GM21576 (cell line): Measurements from ENCODE around the gene TLE2.

Experiments used
- ATAC-seq: cut with Tn5 transposase; IDR thresholded peaks from one replicate; pipeline ENCODE4 v1.9.1; 2021; ENCODE audit warnings: mild to moderate bottlenecking, moderate library complexity; ENCODE audit not compliant: unreplicated experiment

Gene TLE2

DNA sequence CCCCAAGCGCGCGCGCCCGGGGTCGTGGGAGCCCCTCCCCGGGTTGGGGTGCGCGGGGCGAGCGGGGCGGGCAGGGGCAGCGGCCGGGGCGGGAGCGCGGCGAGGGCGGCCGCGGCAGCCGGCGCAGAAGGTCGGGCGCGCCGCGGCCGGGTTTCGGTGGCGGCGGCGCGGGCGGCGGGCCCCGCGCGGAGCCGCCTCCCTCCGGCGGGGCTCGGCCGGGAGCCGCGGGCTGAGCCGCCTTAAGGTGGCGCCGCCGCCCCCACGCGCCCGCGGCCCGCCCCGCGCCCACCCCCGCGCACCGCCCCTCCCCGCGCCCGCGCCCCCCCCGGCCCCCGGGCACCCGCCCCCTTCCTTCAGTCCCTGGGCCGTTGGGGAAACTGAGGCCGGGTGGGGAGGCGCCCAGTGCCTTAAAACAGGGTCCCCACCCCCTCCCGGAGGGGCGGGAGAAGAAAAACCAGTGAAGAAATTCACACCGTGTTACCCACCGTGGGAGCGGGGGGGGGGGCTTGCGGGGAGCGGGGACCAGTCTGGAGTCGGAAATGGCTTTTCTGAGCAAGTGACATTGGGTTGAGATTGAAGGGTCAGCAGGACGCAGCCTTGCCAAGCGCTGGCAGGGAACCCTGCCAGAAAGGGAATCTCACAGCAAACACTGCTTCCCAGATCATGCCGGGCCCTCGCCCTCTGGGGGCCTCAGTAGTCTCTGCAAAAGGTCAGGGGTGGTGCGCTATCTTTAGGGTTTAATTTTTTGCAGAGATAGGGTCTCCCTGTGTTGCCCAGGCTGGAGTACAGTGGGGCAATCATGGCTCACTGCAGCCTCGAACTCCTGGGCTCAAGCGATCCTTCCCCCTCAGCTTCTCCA is at the start of gene TLE2:
TLE2 (minus strand) TSS at position 216 of the 859 bp plus-strand sequence. CDS start 376 bp downstream, outside the sequence.
- no peak for ATAC-seq

DNA sequence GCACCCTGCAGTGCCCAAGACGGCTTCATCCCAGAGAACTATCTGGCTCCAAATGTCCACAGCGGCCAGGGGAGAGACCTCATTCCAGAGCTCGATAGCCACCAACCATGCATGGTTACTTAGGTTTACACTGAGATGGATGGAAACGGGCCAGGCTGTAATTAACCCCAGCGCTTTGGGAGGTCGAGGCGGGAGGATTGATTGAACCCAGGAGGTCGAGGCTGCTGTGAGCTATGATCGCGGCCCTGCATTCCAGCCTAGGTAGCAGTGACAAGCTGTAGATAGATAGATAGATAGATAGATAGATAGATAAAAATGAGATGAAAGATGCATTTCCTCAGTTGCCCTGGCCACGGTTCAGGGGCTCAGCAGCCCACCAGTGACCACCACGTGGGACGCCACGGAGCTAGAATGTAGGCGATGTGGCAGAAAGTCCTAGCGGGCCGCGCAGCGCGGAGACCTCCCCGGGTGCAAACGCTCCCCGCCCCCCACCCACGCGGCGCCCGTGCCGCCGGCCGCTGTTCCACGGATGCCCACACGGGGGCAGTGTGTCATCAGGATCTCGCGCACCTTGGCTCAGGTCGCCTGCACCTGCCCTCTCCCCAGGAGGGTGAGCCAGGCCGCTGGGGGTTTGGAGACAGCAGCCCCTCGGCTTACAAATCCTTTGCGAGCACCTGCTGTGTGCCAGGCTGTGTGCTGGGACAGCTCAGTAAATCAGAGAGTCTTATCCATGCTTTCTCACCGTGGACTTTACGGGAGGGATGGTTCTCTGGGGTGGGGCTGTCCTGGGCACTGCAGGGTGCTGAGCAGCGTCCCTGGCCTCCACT is 46.7 kb upstream of the TLE2 start:
- no peak for ATAC-seq

DNA sequence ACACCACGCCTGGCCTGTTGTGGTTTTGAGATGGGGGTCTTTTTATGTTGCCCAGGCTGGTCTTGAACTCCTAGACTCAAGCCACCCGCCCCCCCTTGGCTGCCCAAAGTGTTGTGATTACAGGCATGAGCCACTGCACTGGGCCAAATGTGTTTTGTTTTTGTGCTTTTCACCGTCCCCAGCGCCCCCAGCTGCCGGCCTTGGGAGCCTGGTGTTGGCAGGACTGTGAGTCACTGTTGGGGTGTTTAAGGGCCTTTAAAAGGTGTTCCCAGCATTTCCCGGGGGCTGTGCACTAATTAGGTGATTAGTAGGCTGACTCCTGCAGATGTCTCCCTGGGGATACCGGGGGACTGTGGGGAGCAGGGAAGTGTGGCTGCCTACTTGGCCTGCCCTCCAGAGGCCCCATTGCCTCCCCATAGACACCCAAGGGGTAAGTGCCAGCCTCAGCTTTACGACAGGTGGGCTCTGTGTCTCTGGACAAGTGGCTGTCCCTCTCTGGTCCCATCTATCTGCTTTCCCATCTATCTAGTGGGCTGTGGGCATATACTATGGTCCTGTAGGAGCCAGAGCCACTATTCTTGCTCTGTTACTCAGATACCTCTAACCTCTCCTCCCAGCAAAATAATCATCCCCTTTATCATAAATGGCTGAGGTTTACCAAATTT is 45.0 kb upstream of the TLE2 start:
- no peak for ATAC-seq

GRCh38 chr19:3073159-3073563 is 44.1 kb upstream of the TLE2 start:
- ATAC-seq: no peak

- no peak for ATAC-seq
Measured at GRCh38 chr19:3071768-3072167, 42.7 kb upstream of the TLE2 start.

GRCh38 chr19:3068071-3068470 is 39.0 kb upstream of the TLE2 start:
- ATAC-seq: no peak

DNA sequence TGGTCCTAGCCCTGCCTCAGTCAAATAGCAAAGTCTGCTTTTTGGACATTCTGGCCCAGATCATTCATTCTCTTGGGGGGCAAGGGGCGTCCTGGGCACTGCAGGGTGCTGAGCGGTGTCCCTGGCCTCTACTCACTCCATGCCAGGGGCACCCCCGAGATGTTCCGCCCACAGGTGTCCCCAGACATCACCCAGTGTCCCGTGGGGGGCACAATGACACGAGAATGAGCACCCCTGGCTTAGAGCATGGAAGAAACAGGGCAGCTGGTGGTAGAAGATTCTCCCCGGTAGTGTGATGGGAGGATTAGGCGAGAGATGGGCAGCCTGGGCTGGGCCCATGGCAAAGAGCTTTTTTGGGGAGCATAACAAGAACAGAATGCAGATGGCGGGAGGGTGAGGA is 38.5 kb upstream of the TLE2 start:
- ATAC-seq: no peak

GRCh38 chr19:3066482-3067049 is 37.5 kb upstream of the TLE2 start:
- no peak for ATAC-seq

GRCh38 chr19:3065675-3066357 is 36.7 kb upstream of the TLE2 start:
- peak; percentile 41 for ATAC-seq

DNA sequence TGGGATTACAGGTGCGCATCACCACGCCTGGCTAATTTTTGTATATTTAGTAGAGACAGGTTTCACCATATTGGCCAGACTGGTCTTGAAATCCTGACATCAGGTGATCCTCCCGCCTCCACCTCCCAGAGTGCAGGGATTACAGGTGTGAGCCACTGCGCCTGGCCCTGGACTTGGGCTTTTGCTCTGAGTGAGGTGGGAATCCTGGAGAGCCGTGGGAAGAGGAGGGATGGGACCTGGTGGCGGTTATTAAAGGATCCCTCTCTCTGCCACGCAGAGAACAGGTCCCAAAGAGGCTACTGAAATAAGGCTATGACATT is 34.9 kb upstream of the TLE2 start:
- no peak for ATAC-seq

DNA sequence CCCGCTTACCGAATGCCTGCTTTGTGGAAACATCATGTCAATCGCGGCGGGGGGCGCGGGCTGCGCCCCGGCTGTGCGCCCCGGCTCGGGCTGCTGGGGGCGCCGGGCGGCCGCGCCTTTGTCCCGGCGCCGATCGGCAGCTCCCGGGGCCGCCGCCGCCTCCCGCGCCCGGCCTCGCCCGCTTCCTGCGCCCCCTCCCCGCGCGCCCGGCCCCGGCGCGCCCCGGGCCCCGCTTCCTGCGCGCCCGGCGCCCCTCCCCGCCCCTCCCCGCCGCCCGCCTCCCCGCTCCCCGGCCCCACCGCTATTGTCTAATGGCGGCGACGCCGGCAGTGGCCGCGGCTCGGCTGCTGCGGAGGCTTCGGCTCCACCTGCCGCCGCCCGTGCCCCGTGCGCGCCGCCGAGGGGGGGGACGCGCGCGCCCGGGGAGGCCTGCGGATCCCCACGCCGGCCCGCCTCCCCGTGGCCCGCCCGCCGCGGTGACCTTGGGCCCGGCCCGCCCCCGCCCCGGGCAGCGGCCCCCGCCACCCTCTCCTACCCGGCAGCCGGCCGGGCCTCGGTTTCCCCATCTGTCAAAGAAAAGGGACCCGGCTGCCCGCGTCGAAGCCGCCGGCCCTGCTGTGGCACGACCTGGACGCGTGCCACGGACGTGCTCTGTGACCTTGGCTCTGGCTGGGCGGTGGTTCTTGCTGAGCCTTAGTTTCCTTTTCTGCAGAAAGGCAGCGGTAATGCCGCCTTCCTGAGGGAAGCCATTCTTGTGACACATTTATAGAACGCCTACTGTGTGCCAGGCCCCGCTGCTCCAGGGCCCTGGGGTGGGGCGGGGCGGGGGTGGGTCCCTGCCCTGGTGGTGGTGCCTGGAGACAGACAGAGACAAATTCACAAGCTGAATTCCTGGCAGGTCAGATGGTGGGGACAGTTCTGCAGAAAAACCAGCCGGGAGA is 33.4 kb upstream of the TLE2 start, which contains the start of gene TLE5:
TLE5 (minus strand) TSS at position 331 of the 941 bp plus-strand sequence; CDS start at position 36, 295 bp downstream.
- no peak for ATAC-seq

- no peak for ATAC-seq
Measured at GRCh38 chr19:3061182-3062161, 32.4 kb upstream of the TLE2 start.

DNA sequence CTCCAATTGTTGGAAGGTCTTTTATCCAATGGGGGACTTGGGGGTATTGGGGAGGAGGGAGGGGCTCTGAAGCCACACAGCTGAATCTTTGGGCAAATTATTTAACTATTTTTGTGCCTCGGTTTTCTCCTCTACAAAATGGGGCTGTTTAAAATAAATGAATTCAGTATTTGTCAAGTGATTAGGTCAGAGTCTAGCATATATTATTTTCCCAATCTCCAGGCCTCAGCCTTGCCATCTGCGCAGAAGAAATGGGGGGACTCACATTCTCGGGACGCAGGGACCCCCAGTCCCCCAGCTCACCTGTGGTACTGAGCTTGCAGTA is 31.7 kb upstream of the TLE2 start:
- no peak for ATAC-seq

- ATAC-seq: no peak
Measured at GRCh38 chr19:3059653-3060052, 30.6 kb upstream of the TLE2 start.

- ATAC-seq: no peak
Measured at GRCh38 chr19:3058821-3059314, 29.8 kb upstream of the TLE2 start.

DNA sequence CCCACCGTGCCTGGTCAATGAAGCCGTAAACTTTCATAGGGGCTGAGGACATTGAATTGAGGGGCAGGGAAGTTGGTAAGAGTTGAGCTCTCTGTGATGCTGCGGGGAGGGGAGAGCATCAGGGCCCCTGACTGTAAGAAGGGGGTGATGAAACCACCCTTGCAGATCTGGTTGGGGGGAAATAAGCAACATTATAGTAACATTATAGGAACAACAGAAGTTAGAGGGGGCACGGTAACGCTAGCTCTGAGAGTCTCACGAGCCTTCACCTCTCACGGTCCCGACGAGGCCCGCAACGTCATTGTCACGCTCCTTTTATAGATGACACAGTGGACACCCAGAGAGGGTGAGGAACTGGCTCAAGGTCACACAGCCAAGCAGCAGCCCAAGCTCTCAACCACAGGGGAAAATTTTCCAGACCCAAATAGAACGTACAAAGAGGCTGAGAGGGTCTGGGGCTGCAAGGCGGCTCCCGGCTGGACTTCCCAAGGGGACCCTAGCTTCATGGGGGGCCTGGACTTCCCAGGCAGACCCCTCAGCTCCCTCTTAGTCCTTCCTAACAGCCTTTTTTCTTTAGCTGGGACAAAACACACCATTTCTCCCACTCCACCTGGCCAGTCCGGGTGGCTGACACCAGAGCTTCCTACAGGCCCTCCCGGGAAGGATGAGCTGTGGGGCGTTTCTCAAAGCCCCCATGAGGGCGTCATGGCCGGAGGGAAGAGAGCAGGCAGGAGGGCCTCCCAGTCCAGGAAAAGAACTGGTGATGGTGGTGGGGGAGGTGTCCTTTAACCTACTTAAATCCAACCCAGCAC is 29.1 kb upstream of the TLE2 start:
- ATAC-seq: no peak

- no peak for ATAC-seq
Measured at GRCh38 chr19:3057275-3057714, 28.2 kb upstream of the TLE2 start.
